ENCODE data around the gene FSTL5. TPM values are rescaled to one million over a fixed set of nuclear protein-coding genes. Genes with fewer than 3 reads are reported as not detected.

Gene FSTL5
- total RNA-seq, 5 donors from 2014 or later (not counting 1 experiment from before 2014, with no cell fraction given), result not detected

GRCh38 chr4:161850631-161851030 is 313.2 kb downstream of the FSTL5 start:
- H3K27ac Mint-ChIP-seq, result no peak overlapping the region
- CTCF ChIA-PET, result no interaction called here
- no peaks in the 10 kb centered on the region for H3K9me3 ChIP-seq
- H3K36me3 ChIP-seq (ENCODE audit: control insufficient read depth in 2 of 2, extremely low read depth in 1 of 2, insufficient read depth in 1 of 2, low read length in 1 of 2), result no peaks in the 10 kb centered on the region
- H3K4me1 Mint-ChIP-seq, result no peaks in the 10 kb centered on the region
- H3K4me3 Mint-ChIP-seq, result no peak overlapping the region
- no peaks in the 10 kb centered on the region for H3K27me3 ChIP-seq (replicated peaks in 1 of 2; ENCODE audit: control insufficient read depth in 2 of 2, extremely low read depth in 1 of 2, insufficient read depth in 2 of 2, low read length in 1 of 2)
- POLR2A ChIA-PET, result no interaction called here
- no peaks in the 10 kb centered on the region for H3K4me1 ChIP-seq (ENCODE audit: control insufficient read depth in 1 of 2, extremely low read depth in 1 of 2, insufficient read depth in 2 of 2, low read length in 2 of 2)
- H3K27me3 Mint-ChIP-seq, result no peaks in the 10 kb centered on the region
- ATAC-seq (replicated peaks in 1 of 4) (no peak), DNase-seq (no peak)
- no peak overlapping the region for H3K4me3 ChIP-seq (ENCODE audit: control insufficient read depth in 1 of 2, extremely low read depth in 1 of 2, low read length in 1 of 2)
- WGBS (ENCODE audit: insufficient coverage), result no CpG with 5 or more reads among the region's 1 CpG
- peaks cover 5 to 14% (median 9%) of the 10 kb centered on the region in 3 donors for H3K9me3 Mint-ChIP-seq
- H3K27ac ChIP-seq (ENCODE audit: low read length), result no peak overlapping the region
- no peaks in the 10 kb centered on the region for H3K36me3 Mint-ChIP-seq

GRCh38 chr4:161841759-161842158 is 322.0 kb downstream of the FSTL5 start:
- WGBS (ENCODE audit: insufficient coverage), result 89% methylated on average over 3 of the region's 4 CpGs
- H3K36me3 Mint-ChIP-seq, result no peaks in the 10 kb centered on the region
- no peak overlapping the region for H3K27ac Mint-ChIP-seq
- ATAC-seq (replicated peaks in 1 of 4), result no peak
- no peaks in the 10 kb centered on the region for H3K27me3 Mint-ChIP-seq
- POLR2A ChIA-PET, result no interaction called here
- CTCF ChIA-PET, result interaction anchor here in 1 of 2 donors (0.5 kb wide), 1 partner anchor 11 kb away, joined by 3 read pairs; no protein-coding TSS in a partner anchor
- Histone ChIP-seq H3K36me3 (ENCODE audit: control insufficient read depth in 2 of 2, extremely low read depth in 1 of 2, insufficient read depth in 1 of 2, low read length in 1 of 2) (no peaks in the 10 kb centered on the region), H3K4me3 (ENCODE audit: control insufficient read depth in 1 of 2, extremely low read depth in 1 of 2, low read length in 1 of 2) (no peak overlapping the region), H3K27me3 (replicated peaks in 1 of 2; ENCODE audit: control insufficient read depth in 2 of 2, extremely low read depth in 1 of 2, insufficient read depth in 2 of 2, low read length in 1 of 2) (no peaks in the 10 kb centered on the region), H3K4me1 (ENCODE audit: control insufficient read depth in 1 of 2, extremely low read depth in 1 of 2, insufficient read depth in 2 of 2, low read length in 2 of 2) (no peaks in the 10 kb centered on the region), H3K9me3 (no peaks in the 10 kb centered on the region), H3K27ac (ENCODE audit: low read length) (no peak overlapping the region)
- H3K9me3 Mint-ChIP-seq, result peaks cover 4 to 7% (median 4%) of the 10 kb centered on the region in 3 donors
- H3K4me3 Mint-ChIP-seq, result no peak overlapping the region
- DNase-seq, result no peak
- H3K4me1 Mint-ChIP-seq, result no peaks in the 10 kb centered on the region

GRCh38 chr4:161829591-161829990 is 334.2 kb downstream of the FSTL5 start:
- Histone ChIP-seq H3K36me3 (ENCODE audit: control insufficient read depth in 2 of 2, extremely low read depth in 1 of 2, insufficient read depth in 1 of 2, low read length in 1 of 2) (no peaks in the 10 kb centered on the region), H3K27me3 (replicated peaks in 1 of 2; ENCODE audit: control insufficient read depth in 2 of 2, extremely low read depth in 1 of 2, insufficient read depth in 2 of 2, low read length in 1 of 2) (no peaks in the 10 kb centered on the region), H3K9me3 (no peaks in the 10 kb centered on the region), H3K27ac (ENCODE audit: low read length) (no peak overlapping the region), H3K4me3 (ENCODE audit: control insufficient read depth in 1 of 2, extremely low read depth in 1 of 2, low read length in 1 of 2) (no peak overlapping the region), H3K4me1 (ENCODE audit: control insufficient read depth in 1 of 2, extremely low read depth in 1 of 2, insufficient read depth in 2 of 2, low read length in 2 of 2) (no peaks in the 10 kb centered on the region)
- CTCF ChIA-PET, result no interaction called here
- Mint-ChIP-seq H3K36me3 (no peaks in the 10 kb centered on the region), H3K9me3 (peaks cover 4 to 16% (median 6%) of the 10 kb centered on the region in 3 donors), H3K27ac (no peak overlapping the region), H3K4me1 (no peaks in the 10 kb centered on the region), H3K27me3 (no peaks in the 10 kb centered on the region), H3K4me3 (no peak overlapping the region)
- ATAC-seq (replicated peaks in 1 of 4), result no peak
- no peak for DNase-seq
- POLR2A ChIA-PET, result no interaction called here

- Histone ChIP-seq H3K27ac (ENCODE audit: low read length) (no peak overlapping the region), H3K36me3 (ENCODE audit: control insufficient read depth in 2 of 2, extremely low read depth in 1 of 2, insufficient read depth in 1 of 2, low read length in 1 of 2) (no peaks in the 10 kb centered on the region), H3K4me1 (ENCODE audit: control insufficient read depth in 1 of 2, extremely low read depth in 1 of 2, insufficient read depth in 2 of 2, low read length in 2 of 2) (no peaks in the 10 kb centered on the region), H3K4me3 (ENCODE audit: control insufficient read depth in 1 of 2, extremely low read depth in 1 of 2, low read length in 1 of 2) (no peak overlapping the region), H3K9me3 (no peaks in the 10 kb centered on the region), H3K27me3 (replicated peaks in 1 of 2; ENCODE audit: control insufficient read depth in 2 of 2, extremely low read depth in 1 of 2, insufficient read depth in 2 of 2, low read length in 1 of 2) (no peaks in the 10 kb centered on the region)
- POLR2A ChIA-PET, result no interaction called here
- WGBS (ENCODE audit: insufficient coverage), result no CpG with 5 or more reads among the region's 1 CpG
- CTCF ChIA-PET, result no interaction called here
- ATAC-seq (replicated peaks in 1 of 4) (no peak), DNase-seq (no peak)
- H3K4me1 Mint-ChIP-seq, result no peaks in the 10 kb centered on the region
- no peaks in the 10 kb centered on the region for H3K36me3 Mint-ChIP-seq
- no peak overlapping the region for H3K27ac Mint-ChIP-seq
- no peaks in the 10 kb centered on the region for H3K27me3 Mint-ChIP-seq
- no peak overlapping the region for H3K4me3 Mint-ChIP-seq
- H3K9me3 Mint-ChIP-seq, result peaks cover 4 to 16% (median 6%) of the 10 kb centered on the region in 3 donors
Observed at GRCh38 chr4:161828061-161828460, 335.7 kb downstream of the FSTL5 start.

GRCh38 chr4:161827013-161827412 is 336.8 kb downstream of the FSTL5 start:
- ChIA-PET CTCF (no interaction called here), POLR2A (no interaction called here)
- no peak overlapping the region for H3K27ac ChIP-seq (ENCODE audit: low read length)
- no peak overlapping the region for H3K4me3 ChIP-seq (ENCODE audit: control insufficient read depth in 1 of 2, extremely low read depth in 1 of 2, low read length in 1 of 2)
- DNase-seq (no peak), ATAC-seq (replicated peaks in 1 of 4) (no peak)
- H3K27ac Mint-ChIP-seq, result no peak overlapping the region
- WGBS (ENCODE audit: insufficient coverage), result 70% methylated on average over 1 of the region's 3 CpGs
- H3K27me3 Mint-ChIP-seq, result no peaks in the 10 kb centered on the region
- H3K4me1 ChIP-seq (ENCODE audit: control insufficient read depth in 1 of 2, extremely low read depth in 1 of 2, insufficient read depth in 2 of 2, low read length in 2 of 2), result no peaks in the 10 kb centered on the region
- no peaks in the 10 kb centered on the region for H3K36me3 Mint-ChIP-seq
- H3K36me3 ChIP-seq (ENCODE audit: control insufficient read depth in 2 of 2, extremely low read depth in 1 of 2, insufficient read depth in 1 of 2, low read length in 1 of 2), result no peaks in the 10 kb centered on the region
- no peaks in the 10 kb centered on the region for H3K4me1 Mint-ChIP-seq
- no peaks in the 10 kb centered on the region for H3K27me3 ChIP-seq (replicated peaks in 1 of 2; ENCODE audit: control insufficient read depth in 2 of 2, extremely low read depth in 1 of 2, insufficient read depth in 2 of 2, low read length in 1 of 2)
- H3K4me3 Mint-ChIP-seq, result no peak overlapping the region
- H3K9me3 Mint-ChIP-seq, result peaks cover 4 to 16% (median 6%) of the 10 kb centered on the region in 3 donors
- H3K9me3 ChIP-seq, result no peaks in the 10 kb centered on the region

- no peak overlapping the region for H3K27ac Mint-ChIP-seq
- no peak for DNase-seq
- Histone ChIP-seq H3K9me3 (no peaks in the 10 kb centered on the region), H3K4me1 (ENCODE audit: control insufficient read depth in 1 of 2, extremely low read depth in 1 of 2, insufficient read depth in 2 of 2, low read length in 2 of 2) (no peaks in the 10 kb centered on the region), H3K4me3 (ENCODE audit: control insufficient read depth in 1 of 2, extremely low read depth in 1 of 2, low read length in 1 of 2) (no peak overlapping the region), H3K36me3 (ENCODE audit: control insufficient read depth in 2 of 2, extremely low read depth in 1 of 2, insufficient read depth in 1 of 2, low read length in 1 of 2) (no peaks in the 10 kb centered on the region), H3K27me3 (replicated peaks in 1 of 2; ENCODE audit: control insufficient read depth in 2 of 2, extremely low read depth in 1 of 2, insufficient read depth in 2 of 2, low read length in 1 of 2) (no peaks in the 10 kb centered on the region), H3K27ac (ENCODE audit: low read length) (no peak overlapping the region)
- H3K4me3 Mint-ChIP-seq, result no peak overlapping the region
- no peaks in the 10 kb centered on the region for H3K27me3 Mint-ChIP-seq
- no peaks in the 10 kb centered on the region for H3K36me3 Mint-ChIP-seq
- CTCF ChIA-PET, result no interaction called here
- no peaks in the 10 kb centered on the region for H3K4me1 Mint-ChIP-seq
- POLR2A ChIA-PET, result no interaction called here
- H3K9me3 Mint-ChIP-seq, result peaks cover 7 to 16% (median 9%) of the 10 kb centered on the region in 3 donors
- WGBS (ENCODE audit: insufficient coverage), result no CpG with 5 or more reads among the region's 1 CpG
- no peak for ATAC-seq (replicated peaks in 1 of 4)
Observed at GRCh38 chr4:161823450-161823849, 340.4 kb downstream of the FSTL5 start.

- no CpG with 5 or more reads among the region's 1 CpG for WGBS (ENCODE audit: insufficient coverage)
- Mint-ChIP-seq H3K4me3 (no peak overlapping the region), H3K27me3 (no peaks in the 10 kb centered on the region), H3K9me3 (peaks cover 5 to 16% (median 9%) of the 10 kb centered on the region in 3 donors), H3K4me1 (no peaks in the 10 kb centered on the region), H3K36me3 (no peaks in the 10 kb centered on the region), H3K27ac (no peak overlapping the region)
- Histone ChIP-seq H3K4me1 (ENCODE audit: control insufficient read depth in 1 of 2, extremely low read depth in 1 of 2, insufficient read depth in 2 of 2, low read length in 2 of 2) (no peaks in the 10 kb centered on the region), H3K4me3 (ENCODE audit: control insufficient read depth in 1 of 2, extremely low read depth in 1 of 2, low read length in 1 of 2) (no peak overlapping the region), H3K27me3 (replicated peaks in 1 of 2; ENCODE audit: control insufficient read depth in 2 of 2, extremely low read depth in 1 of 2, insufficient read depth in 2 of 2, low read length in 1 of 2) (no peaks in the 10 kb centered on the region), H3K9me3 (no peaks in the 10 kb centered on the region), H3K36me3 (ENCODE audit: control insufficient read depth in 2 of 2, extremely low read depth in 1 of 2, insufficient read depth in 1 of 2, low read length in 1 of 2) (no peaks in the 10 kb centered on the region), H3K27ac (ENCODE audit: low read length) (no peak overlapping the region)
- POLR2A ChIA-PET, result no interaction called here
- ATAC-seq (replicated peaks in 1 of 4), result no peak
- CTCF ChIA-PET, result no interaction called here
- DNase-seq, result no peak
Observed at GRCh38 chr4:161822174-161822573, 341.6 kb downstream of the FSTL5 start.

Data from T-cell (primary cell).